LNCAP (cell line): ENCODE results near the gene MRPL21.

Experiments used
- TF ChIP-seq, protein P1 (sequence below): fragments of 450-650 bp; IDR thresholded peaks from 2 replicates; pipeline ENCODE4 v1.5.1; 2017; ENCODE audit warnings: mild to moderate bottlenecking

Gene MRPL21

DNA sequence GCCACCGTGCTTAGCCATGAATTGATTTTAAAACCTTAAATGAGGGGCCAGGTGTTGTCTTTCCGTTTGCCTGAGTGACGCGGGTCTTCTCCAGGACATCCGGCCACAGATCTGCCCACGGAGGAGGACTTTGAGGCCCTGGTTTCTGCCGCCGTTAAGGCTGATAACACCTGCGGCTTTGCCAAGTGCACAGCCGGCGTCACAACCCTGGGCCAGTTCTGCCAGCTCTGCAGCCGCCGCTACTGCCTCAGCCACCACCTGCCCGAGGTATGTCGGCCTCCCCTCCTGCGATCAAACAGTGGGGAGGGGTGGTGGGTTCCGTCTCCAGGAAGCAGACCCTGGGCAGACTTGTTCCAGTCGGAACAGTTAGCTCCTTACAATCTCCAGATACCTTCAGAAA, 34.5 kb upstream of the MRPL21 start:
- TF ChIP-seq, protein P1, sequence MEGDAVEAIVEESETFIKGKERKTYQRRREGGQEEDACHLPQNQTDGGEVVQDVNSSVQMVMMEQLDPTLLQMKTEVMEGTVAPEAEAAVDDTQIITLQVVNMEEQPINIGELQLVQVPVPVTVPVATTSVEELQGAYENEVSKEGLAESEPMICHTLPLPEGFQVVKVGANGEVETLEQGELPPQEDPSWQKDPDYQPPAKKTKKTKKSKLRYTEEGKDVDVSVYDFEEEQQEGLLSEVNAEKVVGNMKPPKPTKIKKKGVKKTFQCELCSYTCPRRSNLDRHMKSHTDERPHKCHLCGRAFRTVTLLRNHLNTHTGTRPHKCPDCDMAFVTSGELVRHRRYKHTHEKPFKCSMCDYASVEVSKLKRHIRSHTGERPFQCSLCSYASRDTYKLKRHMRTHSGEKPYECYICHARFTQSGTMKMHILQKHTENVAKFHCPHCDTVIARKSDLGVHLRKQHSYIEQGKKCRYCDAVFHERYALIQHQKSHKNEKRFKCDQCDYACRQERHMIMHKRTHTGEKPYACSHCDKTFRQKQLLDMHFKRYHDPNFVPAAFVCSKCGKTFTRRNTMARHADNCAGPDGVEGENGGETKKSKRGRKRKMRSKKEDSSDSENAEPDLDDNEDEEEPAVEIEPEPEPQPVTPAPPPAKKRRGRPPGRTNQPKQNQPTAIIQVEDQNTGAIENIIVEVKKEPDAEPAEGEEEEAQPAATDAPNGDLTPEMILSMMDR, result no peak

GRCh38 chr11:68936676-68937620, 33.3 kb upstream of the MRPL21 start:
- TF ChIP-seq, protein P1, result no peak

DNA sequence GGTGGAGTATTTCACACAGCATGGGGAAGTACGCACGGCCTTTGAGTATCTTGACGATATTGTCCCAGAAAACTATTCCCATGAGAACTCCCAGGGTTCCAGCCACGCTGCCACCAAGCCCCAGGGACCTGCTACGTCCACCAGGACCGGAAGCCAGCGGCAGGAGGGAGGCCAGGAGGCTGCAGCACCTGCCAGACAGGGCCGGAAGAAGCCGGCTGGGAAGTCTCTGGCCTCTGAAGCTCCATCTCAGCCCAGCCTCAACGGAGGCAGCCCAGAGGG, 32.7 kb upstream of the MRPL21 start:
- TF ChIP-seq, protein P1, result no peak

DNA sequence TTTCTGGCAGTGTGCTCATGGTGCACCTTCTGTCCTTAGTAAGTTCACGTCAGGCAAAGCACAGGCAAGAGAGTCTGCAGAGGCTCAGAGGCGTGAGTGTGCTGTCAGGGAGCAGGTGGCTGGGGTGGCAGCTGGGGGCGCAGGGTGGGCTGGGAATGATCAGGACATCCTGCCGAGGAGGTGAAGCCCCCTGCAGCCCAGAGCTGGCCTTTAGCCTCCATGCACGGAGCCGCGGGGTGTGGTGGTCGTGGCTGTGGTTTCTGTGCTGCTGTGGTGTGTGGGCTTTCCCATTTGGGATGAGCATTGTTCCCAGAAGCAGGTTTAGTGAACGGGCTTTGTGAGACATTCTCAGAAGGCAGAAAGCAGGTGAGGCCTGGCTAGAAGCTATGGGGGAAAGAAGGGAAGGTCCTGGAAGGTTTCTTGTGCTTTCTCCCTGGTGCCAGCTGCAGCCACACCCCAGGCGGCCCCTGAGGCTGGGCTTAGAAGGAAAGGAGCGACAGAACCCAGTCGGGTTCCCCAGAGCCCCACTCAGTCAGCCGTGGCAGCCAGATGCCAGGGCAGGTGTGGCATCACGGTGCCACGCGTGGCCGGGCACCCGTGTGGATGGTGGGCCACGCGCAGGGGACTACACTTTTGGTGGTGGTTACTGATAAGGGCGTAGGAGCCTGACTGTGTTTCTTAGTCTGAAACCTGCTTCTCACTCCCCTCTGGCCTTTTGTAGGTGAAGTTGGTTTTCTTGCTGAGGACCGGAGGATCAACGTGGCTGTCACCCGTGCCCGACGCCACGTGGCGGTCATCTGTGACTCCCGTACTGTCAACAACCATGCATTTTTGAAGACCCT, 32.1 kb upstream of the MRPL21 start:
- TF ChIP-seq, protein P1, result no peak

DNA sequence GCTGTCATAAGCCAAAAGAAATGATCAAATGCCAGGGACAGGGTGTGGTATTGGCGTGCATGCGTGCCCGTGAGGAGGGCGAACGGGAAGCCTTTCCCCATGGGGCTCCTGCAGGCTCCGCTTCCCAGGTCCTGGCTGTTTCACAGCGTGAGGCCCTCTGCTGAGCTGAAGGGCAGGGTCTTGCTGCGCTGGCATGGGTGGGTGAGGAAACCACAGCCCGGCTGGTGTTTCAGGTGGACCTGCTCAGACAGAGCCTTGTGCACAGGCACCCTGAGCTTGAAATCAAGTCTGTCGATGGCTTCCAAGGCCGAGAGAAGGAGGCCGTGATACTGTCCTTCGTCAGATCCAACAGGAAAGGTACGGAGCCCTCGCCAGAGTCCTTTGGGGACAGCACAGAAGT, 31.4 kb upstream of the MRPL21 start:
- TF ChIP-seq, protein P1, result no peak

DNA sequence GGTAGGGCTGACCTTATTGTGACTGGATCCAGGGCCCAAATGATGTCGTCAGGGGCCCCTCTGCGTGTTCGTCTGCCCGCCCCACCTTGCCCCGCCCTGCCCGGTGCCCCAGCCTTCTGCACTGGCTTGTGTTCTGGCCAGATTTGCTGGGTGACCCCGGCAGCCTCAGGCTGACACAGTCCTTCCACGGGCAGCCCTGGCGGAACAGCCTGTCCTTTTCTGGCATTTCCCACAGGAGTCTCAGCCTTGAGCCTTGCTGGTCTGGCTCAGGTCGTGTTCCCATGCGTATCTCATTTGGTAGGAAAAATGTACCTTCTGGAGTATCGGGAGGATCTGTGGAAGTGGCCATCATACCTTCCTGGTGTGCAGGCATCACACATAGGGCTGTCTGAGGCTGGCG, 31.0 kb upstream of the MRPL21 start:
- TF ChIP-seq, protein P1, result no peak

DNA sequence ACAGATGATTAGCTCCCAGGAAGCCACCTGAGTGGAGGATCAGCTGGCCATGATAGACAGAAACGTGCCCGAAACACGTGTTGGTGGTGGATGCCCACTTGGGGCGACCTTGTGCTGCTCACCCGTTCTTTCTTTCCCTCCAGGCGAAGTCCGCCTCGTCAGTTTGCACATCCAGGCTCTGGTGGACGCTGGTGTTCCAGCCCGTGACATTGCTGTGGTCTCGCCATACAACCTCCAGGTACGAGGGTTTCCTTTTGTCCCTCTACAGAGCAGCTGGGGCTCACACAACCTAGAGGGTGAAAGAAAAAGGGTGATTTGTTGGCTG, 30.7 kb upstream of the MRPL21 start:
- TF ChIP-seq, protein P1, result no peak
